Measurements from ENCODE around the gene GRB2.
"Not testable (repeated sequence)": the region's sequence is repeated elsewhere in the genome, so short reads cannot be mapped to it uniquely, and the experiment has no call there.

- TF ChIP-seq CTCF, POLR2A (IDR thresholded peaks at IDR 0.05): not testable (repeated sequence)
These were observed 125.3 kb downstream of the GRB2 start for GRCh38 chr17:75280189-75280588.
